Activated T-helper 2 cell treated with anti-CD3 and anti-CD28 coated beads, Interferon-gamma antibody, Interleukin-2, Interleukin-4, amounts not matched to agents 10 μg/mL and 5 μg/mL and 100 μg/mL, durations not matched to agents 14 hours and 24 hours and 36 hours (primary cell): Measurements from ENCODE around the gene LUC7L2. TPM values are rescaled to one million over a fixed set of nuclear protein-coding genes. Genes with fewer than 3 reads are reported as not detected.
"Not testable (repeated sequence)": the region's sequence is repeated elsewhere in the genome, so short reads cannot be mapped to it uniquely, and the experiment has no call there.

Experiments
- DNase-seq: peaks from one replicate; pipeline ENCODE4 v3.0.0; 2021; ENCODE audit warnings: low spot score
- H3K27ac Mint-ChIP-seq: one replicate; pipeline ENCODE4 v1.8.0; 2021; ENCODE audit warnings: mixed read lengths
- H3K27me3 Mint-ChIP-seq: one replicate; pipeline ENCODE4 v1.8.0; 2021; ENCODE audit warnings: low read depth, mixed read lengths
- H3K36me3 Mint-ChIP-seq: one replicate; pipeline ENCODE4 v1.8.0; 2021; ENCODE audit warnings: low read depth, mixed read lengths
- H3K4me1 Mint-ChIP-seq: one replicate; pipeline ENCODE4 v1.8.0; 2021; ENCODE audit warnings: low read depth, mixed read lengths
- H3K4me3 Mint-ChIP-seq: one replicate; pipeline ENCODE4 v1.8.0; 2021; ENCODE audit warnings: low read depth, mild to moderate bottlenecking, moderate library complexity, mixed read lengths
- H3K9me3 Mint-ChIP-seq: one replicate; pipeline ENCODE4 v1.8.0; 2021; ENCODE audit warnings: mixed read lengths
- intact Hi-C: fragments of 100-400 bp; cut with micrococcal nuclease; formaldehyde crosslinking; loops from one replicate; pipeline ENCODE4 v1.15.1; 2023
- total RNA-seq: library from RNA; stranded (reverse); gene quantifications from 2 replicates; pipeline ENCODE4 v1.2.3, GENCODE V29; 2022

The LUC7L2 gene
- total RNA-seq, 1 donor from 2014 or later, result 151 TPM

DNA sequence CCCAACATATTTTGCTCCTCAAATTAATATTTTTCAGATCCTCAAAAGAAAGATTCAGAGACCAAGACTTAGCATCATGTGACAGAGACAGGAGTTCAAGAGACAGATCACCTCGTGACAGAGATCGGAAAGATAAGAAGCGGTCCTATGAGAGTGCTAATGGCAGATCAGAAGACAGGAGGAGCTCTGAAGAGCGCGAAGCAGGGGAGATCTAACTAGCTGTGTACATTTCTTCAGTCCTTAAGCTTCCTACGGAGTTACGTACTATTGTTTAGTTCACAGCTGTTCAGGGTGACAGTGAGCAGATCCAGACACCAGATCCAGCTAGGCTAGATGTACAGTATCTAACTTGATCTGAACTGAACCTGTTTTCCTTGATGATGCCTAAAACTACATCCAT lies 62.4 kb downstream of the LUC7L2 start:
- no peak for DNase-seq
- Mint-ChIP-seq H3K36me3 (peaks cover 52% of the 10 kb centered on the region), H3K27me3 (no peaks in the 10 kb centered on the region), H3K27ac (no peak overlapping the region), H3K9me3 (no peaks in the 10 kb centered on the region), H3K4me3 (no peak overlapping the region), H3K4me1 (no peaks in the 10 kb centered on the region)
- intact Hi-C loops, result no loop called here

GRCh38 chr7:139423091-139423490 lies 63.4 kb downstream of the LUC7L2 start:
- Mint-ChIP-seq H3K9me3 (no peaks in the 10 kb centered on the region), H3K36me3 (peaks cover 46% of the 10 kb centered on the region), H3K4me1 (no peaks in the 10 kb centered on the region), H3K27ac (no peak overlapping the region), H3K4me3 (no peak overlapping the region), H3K27me3 (no peaks in the 10 kb centered on the region)
- intact Hi-C loops, result no loop called here
- no peak for DNase-seq

GRCh38 chr7:139424004-139424403 lies 64.3 kb downstream of the LUC7L2 start:
- no peak for DNase-seq
- intact Hi-C loops, result no loop called here
- no peak overlapping the region for H3K27ac Mint-ChIP-seq
- H3K4me3 Mint-ChIP-seq, result no peak overlapping the region
- no peaks in the 10 kb centered on the region for H3K4me1 Mint-ChIP-seq
- no peaks in the 10 kb centered on the region for H3K27me3 Mint-ChIP-seq
- H3K36me3 Mint-ChIP-seq, result peaks cover 49% of the 10 kb centered on the region
- no peaks in the 10 kb centered on the region for H3K9me3 Mint-ChIP-seq

DNA sequence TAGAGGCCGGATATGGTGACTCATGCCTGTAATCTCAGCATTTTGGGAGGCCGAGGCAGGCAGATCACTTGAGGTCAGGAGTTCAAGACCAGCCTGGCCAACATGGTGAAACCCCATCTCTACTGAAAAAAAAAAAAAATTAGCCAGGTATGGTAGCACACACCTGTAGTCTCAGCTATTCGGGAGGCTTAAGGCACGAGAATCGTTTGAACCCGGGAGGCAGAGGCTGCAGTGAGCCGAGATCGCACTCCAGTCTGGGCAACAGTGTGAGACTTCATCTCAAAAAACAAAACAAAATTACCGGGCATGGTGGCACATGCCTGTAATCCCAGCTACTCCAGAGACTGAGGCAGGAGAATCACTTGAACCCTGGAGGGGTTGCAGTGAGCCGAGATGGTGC lies 66.0 kb downstream of the LUC7L2 start:
- H3K27me3 Mint-ChIP-seq, DNase-seq, H3K4me3 Mint-ChIP-seq, H3K9me3 Mint-ChIP-seq, intact Hi-C loops, H3K4me1 Mint-ChIP-seq, H3K27ac Mint-ChIP-seq: not testable (repeated sequence)
- peaks cover 36% of the 10 kb centered on the region for H3K36me3 Mint-ChIP-seq

GRCh38 chr7:139426258-139427028 lies 66.7 kb downstream of the LUC7L2 start:
- Mint-ChIP-seq H3K36me3 (peaks cover 32% of the 10 kb centered on the region), H3K27ac (no peak overlapping the region)

DNA sequence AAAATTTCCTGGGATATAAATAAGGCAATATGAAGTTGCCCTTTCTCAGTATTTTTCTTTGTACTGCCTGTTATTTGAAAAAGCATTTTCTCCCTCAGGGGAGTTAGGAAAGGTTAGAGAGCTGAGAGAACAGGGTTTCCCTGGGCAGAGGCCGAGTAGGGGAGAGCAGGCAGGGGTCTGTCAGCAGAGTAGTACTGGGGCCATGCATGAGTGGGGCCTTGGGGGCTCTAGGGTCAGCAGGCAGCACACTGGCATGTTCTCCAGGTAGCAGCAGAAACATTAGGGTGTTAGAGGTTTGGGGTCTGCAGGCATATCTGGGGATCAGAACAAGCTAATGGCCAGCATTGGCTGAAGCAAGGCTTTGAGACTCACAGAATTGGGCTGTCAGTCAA lies 67.3 kb downstream of the LUC7L2 start:
- no peaks in the 10 kb centered on the region for H3K4me1 Mint-ChIP-seq
- no peak overlapping the region for H3K27ac Mint-ChIP-seq
- H3K36me3 Mint-ChIP-seq, result peaks cover 29% of the 10 kb centered on the region
- no peaks in the 10 kb centered on the region for H3K9me3 Mint-ChIP-seq
- no peak for DNase-seq
- intact Hi-C loops, result no loop called here
- no peaks in the 10 kb centered on the region for H3K27me3 Mint-ChIP-seq
- H3K4me3 Mint-ChIP-seq, result no peak overlapping the region

More at GRCh38 chr7:139426258-139427028, 66.7 kb downstream of the LUC7L2 start:
- Mint-ChIP-seq H3K4me1 (no peaks in the 10 kb centered on the region), H3K4me3 (no peak overlapping the region), H3K9me3 (no peaks in the 10 kb centered on the region), H3K27me3 (no peaks in the 10 kb centered on the region)
- intact Hi-C loops, result no loop called here
- no peak for DNase-seq

DNA sequence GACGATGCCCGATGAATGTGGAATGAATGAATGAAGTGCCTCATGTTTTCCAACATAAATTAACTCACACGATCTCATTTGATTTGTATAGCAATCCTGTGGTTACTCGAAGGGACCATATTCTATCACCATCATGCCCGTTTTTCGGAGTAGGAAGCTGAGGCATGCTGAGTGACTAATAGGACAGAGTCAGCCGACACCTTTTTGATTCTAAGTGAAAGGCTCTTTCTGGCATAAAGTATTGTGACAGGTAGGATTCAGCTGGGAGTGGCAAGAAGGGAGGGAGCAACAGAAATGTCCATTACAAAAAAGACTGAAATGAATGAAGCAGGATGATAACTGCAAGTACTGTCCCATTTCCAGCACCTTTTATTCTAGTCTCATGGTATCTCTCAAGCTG lies 68.1 kb downstream of the LUC7L2 start:
- Mint-ChIP-seq H3K36me3 (peaks cover 21% of the 10 kb centered on the region), H3K27me3 (no peaks in the 10 kb centered on the region), H3K4me3 (no peak overlapping the region), H3K9me3 (no peaks in the 10 kb centered on the region), H3K27ac (no peak overlapping the region), H3K4me1 (peaks cover 2% of the 10 kb centered on the region)
- intact Hi-C loops, result no loop called here
- no peak for DNase-seq

DNA sequence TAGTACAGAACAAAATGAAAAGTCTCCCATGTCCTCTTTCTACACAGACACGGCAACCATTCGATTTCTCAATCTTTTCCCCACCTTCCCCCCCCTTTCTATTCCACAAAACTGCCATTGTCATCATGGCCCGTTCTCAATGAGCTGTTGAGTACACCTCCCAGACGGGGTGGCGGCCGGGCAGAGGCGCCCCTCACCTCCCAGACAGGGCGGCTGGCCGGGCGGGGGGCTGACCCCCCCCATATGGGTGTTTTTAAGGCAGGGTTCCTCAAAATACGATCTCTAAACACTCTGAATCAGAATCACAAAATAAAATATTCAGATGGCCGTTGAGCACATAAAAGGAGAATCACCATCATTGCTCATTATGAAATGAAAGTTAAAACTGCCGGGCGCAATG lies 70.0 kb downstream of the LUC7L2 start:
- not testable (repeated sequence) for H3K27ac Mint-ChIP-seq, H3K4me1 Mint-ChIP-seq, H3K27me3 Mint-ChIP-seq, H3K9me3 Mint-ChIP-seq, DNase-seq, H3K4me3 Mint-ChIP-seq, H3K36me3 Mint-ChIP-seq
- intact Hi-C loops, result loop anchor here (10.0 kb wide), 1 partner anchor 575 kb away; no protein-coding TSS in a partner anchor

DNA sequence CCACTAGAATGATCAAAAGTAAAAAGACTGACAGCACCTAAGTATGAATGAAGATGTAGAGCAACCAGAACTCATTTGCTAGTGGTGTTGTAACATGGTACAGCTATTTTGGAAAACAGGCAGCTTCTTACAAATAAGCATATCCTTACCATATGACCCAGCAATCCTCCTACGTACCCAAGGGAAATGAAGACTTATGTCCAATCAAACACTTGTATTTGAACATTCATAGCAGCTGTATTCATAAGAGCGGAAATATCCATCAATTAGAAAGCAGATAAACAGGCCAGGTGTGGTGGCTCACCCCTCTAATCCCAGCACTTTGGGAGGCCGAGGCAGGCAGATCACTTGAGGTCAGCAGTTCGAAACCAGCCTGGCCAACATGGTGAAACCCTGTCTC lies 70.7 kb downstream of the LUC7L2 start:
- H3K4me1 Mint-ChIP-seq, result peaks cover 6% of the 10 kb centered on the region
- H3K36me3 Mint-ChIP-seq, result peaks cover 10% of the 10 kb centered on the region
- DNase-seq, result no peak
- H3K9me3 Mint-ChIP-seq, result no peaks in the 10 kb centered on the region
- H3K27me3 Mint-ChIP-seq, result no peaks in the 10 kb centered on the region
- no peak overlapping the region for H3K27ac Mint-ChIP-seq
- H3K4me3 Mint-ChIP-seq, result no peak overlapping the region
- intact Hi-C loops, result loop anchor here (10.0 kb wide), 1 partner anchor 574 kb away; no protein-coding TSS in a partner anchor

DNA sequence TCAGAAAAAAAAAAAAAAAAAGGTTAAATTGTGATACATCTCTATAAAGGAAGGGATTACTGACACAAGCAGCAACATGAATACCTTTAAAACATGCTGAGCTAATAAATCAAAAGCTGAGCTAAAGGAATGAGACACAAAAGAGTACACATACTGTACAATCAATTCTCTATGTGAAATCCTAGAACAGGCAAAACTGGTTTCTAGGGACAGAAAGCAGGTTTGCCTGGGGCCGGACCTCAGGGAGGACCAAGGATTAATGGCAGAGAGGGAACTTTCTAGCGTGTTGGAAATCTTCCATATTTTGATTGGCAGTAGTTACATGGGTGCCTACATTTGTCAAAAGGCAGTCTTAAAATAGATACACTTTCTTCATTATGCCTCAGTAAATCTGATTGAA lies 71.3 kb downstream of the LUC7L2 start:
- H3K36me3 Mint-ChIP-seq, result peaks cover 10% of the 10 kb centered on the region
- H3K27ac Mint-ChIP-seq, result no peak overlapping the region
- H3K9me3 Mint-ChIP-seq, result no peaks in the 10 kb centered on the region
- no peak overlapping the region for H3K4me3 Mint-ChIP-seq
- H3K27me3 Mint-ChIP-seq, result no peaks in the 10 kb centered on the region
- peaks cover 6% of the 10 kb centered on the region for H3K4me1 Mint-ChIP-seq
- DNase-seq, result no peak
- intact Hi-C loops, result loop anchor here (10.0 kb wide), 1 partner anchor 574 kb away; no protein-coding TSS in a partner anchor

DNA sequence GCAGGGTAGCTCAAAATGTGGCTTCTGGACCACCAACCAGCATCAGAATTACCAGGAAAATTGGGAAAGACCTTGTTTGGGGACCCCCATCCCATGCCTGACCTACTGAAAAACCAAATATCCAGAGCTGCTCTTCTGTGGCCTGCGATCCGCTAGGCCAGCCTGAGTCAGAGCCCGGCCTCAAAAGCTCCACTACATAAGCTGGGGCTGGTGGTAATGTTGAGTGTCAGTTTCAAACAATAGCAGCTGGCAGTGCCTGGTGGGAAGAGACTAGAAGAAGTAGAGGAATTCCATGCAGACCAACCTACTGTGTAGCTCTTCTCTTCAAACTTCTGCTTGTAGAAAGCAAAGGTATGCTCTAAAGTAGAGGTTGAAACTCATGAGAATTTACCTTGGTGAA lies 71.8 kb downstream of the LUC7L2 start:
- Mint-ChIP-seq H3K4me3 (no peak overlapping the region), H3K9me3 (no peaks in the 10 kb centered on the region), H3K27ac (no peak overlapping the region), H3K4me1 (peaks cover 6% of the 10 kb centered on the region), H3K36me3 (peaks cover 10% of the 10 kb centered on the region), H3K27me3 (no peaks in the 10 kb centered on the region)
- intact Hi-C loops, result loop anchor here (10.0 kb wide), 1 partner anchor 573 kb away; no protein-coding TSS in a partner anchor
- DNase-seq, result no peak

DNA sequence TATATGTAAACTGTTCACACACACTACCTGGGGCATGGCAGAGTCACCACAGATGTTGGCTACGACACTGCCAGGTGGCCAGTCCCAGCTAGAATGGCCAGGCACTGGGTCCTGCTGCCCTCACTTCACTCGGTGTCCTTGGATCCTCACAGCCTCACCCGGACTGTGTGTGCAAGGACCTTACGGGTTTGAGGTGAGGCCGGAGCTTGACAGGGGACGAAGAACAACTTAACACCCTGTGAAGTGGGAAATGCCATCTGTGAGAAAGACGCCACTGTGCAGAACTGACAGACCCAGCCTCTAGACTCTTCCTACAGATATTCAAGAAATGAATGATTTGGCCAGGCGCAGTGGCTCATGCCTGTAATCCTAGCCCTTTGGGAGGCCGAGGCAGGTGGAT lies 77.1 kb downstream of the LUC7L2 start:
- Mint-ChIP-seq H3K9me3 (no peaks in the 10 kb centered on the region), H3K4me1 (peaks cover 6% of the 10 kb centered on the region), H3K36me3 (no peaks in the 10 kb centered on the region), H3K27me3 (no peaks in the 10 kb centered on the region), H3K27ac (no peak overlapping the region), H3K4me3 (no peak overlapping the region)
- no peak for DNase-seq
- intact Hi-C loops, result loop anchor here (10.0 kb wide), 1 partner anchor 568 kb away; no protein-coding TSS in a partner anchor

- intact Hi-C loops, result loop anchor here (10.0 kb wide), 1 partner anchor 565 kb away; no protein-coding TSS in a partner anchor
Measured at GRCh38 chr7:139439375-139439774, 79.7 kb downstream of the LUC7L2 start.

More at GRCh38 chr7:139439375-139439774, 79.7 kb downstream of the LUC7L2 start:
- no peak for DNase-seq
- Mint-ChIP-seq H3K36me3 (no peaks in the 10 kb centered on the region), H3K27ac (no peak overlapping the region), H3K9me3 (no peaks in the 10 kb centered on the region), H3K27me3 (no peaks in the 10 kb centered on the region), H3K4me3 (no peak overlapping the region), H3K4me1 (peaks cover 7% of the 10 kb centered on the region)
